NCI-H460 (cell line): ENCODE results near the gene KCTD4. TPM values are rescaled to one million over a fixed set of nuclear protein-coding genes. Genes with fewer than 3 reads are reported as not detected.

Experiments
- DNase-seq: peaks from one replicate; pipeline ENCODE4 v3.0.0-alpha.2; 2016; ENCODE audit warnings: low read depth; ENCODE audit errors: extremely low read depth
- total RNA-seq: library from RNA; depleted of rRNA; stranded (reverse); fragments of >200 nt; shearing (Covaris generic); gene quantifications from 2 replicates; pipeline ENCODE4 v1.2.3, GENCODE V29; 2014; rRNA removed

The KCTD4 gene
- total RNA-seq, 1 experiment from 2014 or later, result not detected

DNA sequence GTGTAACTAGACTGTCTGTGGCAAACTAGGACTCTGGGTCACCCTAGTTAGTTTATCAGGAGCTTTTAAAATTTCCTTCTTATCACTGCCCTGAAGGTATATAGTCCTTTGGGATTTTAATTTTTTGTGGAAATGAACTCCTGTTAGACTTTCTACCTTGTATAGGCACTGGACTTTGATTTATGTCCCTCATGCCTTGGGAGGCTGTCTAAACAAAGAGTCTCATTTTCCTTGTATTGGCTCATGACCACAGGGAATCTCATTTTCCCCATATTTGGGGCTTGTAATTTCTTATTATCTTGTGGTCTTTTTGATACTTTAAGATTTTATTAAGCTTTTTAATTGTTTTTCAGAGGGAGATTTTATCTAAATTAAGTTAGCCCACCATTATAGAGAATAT is 21.4 kb downstream of the KCTD4 start:
- DNase-seq, result no peak

GRCh38 chr13:45178349-45179162 is 22.3 kb downstream of the KCTD4 start:
- DNase-seq, result no peak

DNA sequence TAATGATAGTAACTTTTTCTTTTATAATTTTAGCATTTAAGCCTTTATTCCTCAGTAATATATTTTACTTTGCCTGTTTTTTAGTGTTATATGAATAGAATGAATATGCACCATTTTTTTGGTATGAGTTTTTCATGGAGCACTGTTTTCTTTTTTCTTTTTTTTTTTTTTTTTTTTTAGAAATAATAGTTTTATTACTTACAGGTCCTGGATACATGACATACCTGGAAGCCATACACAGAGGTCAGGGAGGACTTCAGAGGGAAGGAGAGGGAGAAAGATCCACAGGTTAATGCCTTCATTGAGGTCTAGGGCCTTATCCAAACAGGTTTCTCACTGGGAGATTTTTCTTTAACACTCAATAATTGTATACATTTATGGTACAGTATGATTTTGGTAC is 26.4 kb downstream of the KCTD4 start:
- no peak for DNase-seq

- no peak for DNase-seq
These were observed 32.3 kb downstream of the KCTD4 start for GRCh38 chr13:45168555-45168930.

GRCh38 chr13:45167611-45168554 is 33.0 kb downstream of the KCTD4 start:
- DNase-seq, result no peak

GRCh38 chr13:45166858-45167257 is 34.0 kb downstream of the KCTD4 start:
- no peak for DNase-seq

DNA sequence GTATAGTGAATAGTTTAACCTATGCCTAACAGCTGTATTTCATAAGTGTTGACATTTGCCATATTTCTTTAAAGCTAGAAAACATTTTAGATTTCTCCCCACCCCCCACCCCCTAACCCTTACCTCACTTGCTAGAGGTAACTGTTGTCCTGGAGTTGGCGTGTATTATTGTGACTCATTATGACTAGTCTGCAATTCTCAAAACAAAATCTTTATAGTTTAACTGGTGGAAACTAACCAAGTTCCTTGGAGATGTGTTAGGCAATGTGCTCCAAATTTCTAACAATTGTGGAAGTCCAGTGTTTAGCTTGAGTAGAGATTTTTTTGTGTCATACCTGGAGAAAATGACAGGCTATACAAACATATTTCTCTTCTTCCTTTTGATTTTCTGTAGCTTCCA is 38.0 kb downstream of the KCTD4 start:
- DNase-seq, result no peak

DNA sequence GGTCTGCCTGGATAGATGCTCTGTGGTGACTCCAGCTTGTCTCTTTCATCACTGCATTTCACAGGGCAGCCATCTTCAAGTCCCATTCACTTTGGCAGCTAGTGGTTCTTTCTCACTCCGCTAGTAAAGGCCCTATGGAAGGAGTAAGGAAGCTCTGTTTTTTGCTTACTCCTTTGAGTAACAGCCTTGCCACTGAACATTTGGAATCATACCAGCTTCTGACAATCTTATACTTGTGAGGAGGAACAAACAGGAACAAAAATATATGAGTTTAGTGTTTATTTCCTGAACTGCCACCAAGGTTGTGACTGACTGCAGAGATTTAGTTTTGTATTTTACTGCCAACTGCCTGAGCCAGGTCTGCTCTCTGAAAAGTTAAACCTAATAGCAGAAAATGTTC is 38.7 kb downstream of the KCTD4 start:
- DNase-seq, result no peak

GRCh38 chr13:45156565-45157361 is 44.1 kb downstream of the KCTD4 start:
- no peak for DNase-seq

DNA sequence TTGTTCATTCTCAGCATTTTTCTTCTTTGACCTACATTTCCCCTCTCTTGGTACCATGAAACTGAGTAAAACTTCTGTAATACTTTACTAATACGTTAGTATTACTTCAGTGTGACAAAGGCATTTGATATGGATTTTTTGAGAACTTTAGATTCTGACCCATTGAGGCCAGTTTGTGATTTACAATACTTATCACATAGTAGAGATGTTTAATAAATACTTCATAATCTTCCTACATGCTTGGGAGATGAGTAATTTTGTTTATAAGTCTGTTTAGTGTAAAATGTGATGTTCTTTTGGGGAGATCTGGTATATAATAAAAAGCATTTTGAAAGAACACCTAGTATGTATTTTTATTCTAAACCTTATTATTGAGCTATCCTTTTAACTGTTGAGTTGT is 50.9 kb downstream of the KCTD4 start:
- DNase-seq, result no peak

DNA sequence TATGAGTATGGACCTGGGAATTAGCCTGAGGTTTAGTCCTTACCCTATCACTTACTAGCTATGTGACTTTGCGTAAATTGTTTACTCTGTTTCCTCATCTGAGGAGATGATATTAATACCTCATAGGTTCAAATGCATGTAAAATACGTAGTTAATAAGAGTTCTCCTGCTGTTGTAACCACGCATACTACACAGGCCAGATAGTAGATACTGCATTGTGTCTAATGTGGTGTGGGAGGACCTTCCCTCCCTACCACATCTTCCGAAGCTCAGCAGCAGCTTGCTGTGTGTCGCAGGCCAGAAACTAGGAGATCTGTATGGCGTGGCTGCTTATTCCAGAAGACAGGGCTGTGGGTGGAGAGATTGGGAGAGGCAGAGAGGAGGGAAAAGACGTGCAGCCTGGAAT is 57.5 kb downstream of the KCTD4 start:
- peak; percentile 47 for DNase-seq

Other genes with a start within 250 kb of the KCTD4 start
- 5.1 and 6.6 TPM in 2 replicates for gene NUFIP1, start 211.6 kb downstream of the KCTD4 start, total RNA-seq
- gene GPALPP1, start 211.5 kb downstream of the KCTD4 start, total RNA-seq, result 25.0 and 25.6 TPM in 2 replicates
- 29.9 and 33.9 TPM in 2 replicates for gene GTF2F2, start 80.5 kb downstream of the KCTD4 start, total RNA-seq
- 3,373 and 3,747 TPM in 2 replicates for gene TPT1, start 140.1 kb upstream of the KCTD4 start, total RNA-seq
- gene SLC25A30, start 217.3 kb upstream of the KCTD4 start, total RNA-seq, result 10.7 and 11.6 TPM in 2 replicates